Panc1 (cell line): Measurements from ENCODE around the gene DTHD1. TPM values are rescaled to one million over a fixed set of nuclear protein-coding genes. Genes with fewer than 3 reads are reported as not detected.

Source experiments
- ATAC-seq: fragments of 200-7000 bp; cut with Tn5 transposase; 2 replicates; pipeline ENCODE4 v1.9.1; 2020; ENCODE audit warnings: mild to moderate bottlenecking, moderate library complexity
- BruUV-seq: library from RNA; stranded (reverse); fragments of 400-500 nt; replicated peaks from 2 replicates; lab custom pipeline; 2021; lab: Mats Ljungman, UMichigan
- CTCF ChIA-PET: fragments of 300-600 bp; sonication (Branson Sonifier 250); formaldehyde crosslinking; loops from one replicate; lab custom pipeline; 2022; ENCODE audit warnings: antibody characterized with exemption; lab: Charles Lee
- POLR2A ChIA-PET: fragments of 300-600 bp; sonication (Branson Sonifier 250); formaldehyde crosslinking; loops from one replicate; lab custom pipeline; 2022; ENCODE audit warnings: antibody characterized with exemption; lab: Charles Lee
- DNase-seq: peaks from one replicate; pipeline ENCODE4 v3.0.0-alpha.2; 2010; ENCODE audit warnings: low read depth, low spot score
- H3K27ac ChIP-seq: 2 replicates; pipeline ENCODE4 v1.5.1; 2011; ENCODE audit warnings: mild to moderate bottlenecking, low read length, inconsistent platforms
- H3K27me3 ChIP-seq: fragments of 200-500 bp; sonication (Bioruptor generic); 2 replicates; pipeline ENCODE4 v1.6.0; 2014; ENCODE audit warnings: low read length, inconsistent platforms; ENCODE audit not compliant: control insufficient read depth, insufficient read depth
- H3K36me3 ChIP-seq: fragments of 200-500 bp; sonication (Bioruptor generic); 2 replicates; pipeline ENCODE4 v1.5.1; 2014; ENCODE audit warnings: inconsistent platforms, mild to moderate bottlenecking, low read length, moderate library complexity; ENCODE audit not compliant: control insufficient read depth, insufficient read depth
- H3K4me1 ChIP-seq: 2 replicates; pipeline ENCODE4 v1.5.1; 2011; ENCODE audit warnings: inconsistent platforms, mild to moderate bottlenecking, low read length, moderate library complexity; ENCODE audit not compliant: control insufficient read depth, insufficient read depth
- H3K4me3 ChIP-seq, 2 experiments: 2 replicates each; pipeline ENCODE4 v1.5.1; 2011 to 2012; ENCODE audit warnings: low read depth in 2 of 2, low read length in 2 of 2, mild to moderate bottlenecking in 2 of 2, inconsistent platforms in 1 of 2, moderate library complexity in 1 of 2
- H3K9me3 ChIP-seq: fragments of 200-500 bp; sonication (Bioruptor generic); 2 replicates; pipeline ENCODE4 v1.5.1; 2014; ENCODE audit warnings: low read depth, mild to moderate bottlenecking, inconsistent platforms, low read length, moderate library complexity; ENCODE audit not compliant: control insufficient read depth, insufficient read depth
- CTCF ChIP-seq: fragments of 450-650 bp; IDR thresholded peaks from 2 replicates; pipeline ENCODE4 v1.5.1; 2017; ENCODE audit warnings: mild to moderate bottlenecking
- POLR2AphosphoS5 ChIP-seq: IDR thresholded peaks from 2 replicates; pipeline ENCODE4 v1.6.1; 2012; ENCODE audit warnings: mild to moderate bottlenecking, low read depth, low read length, moderate library complexity
- REST ChIP-seq, 2 experiments: IDR thresholded peaks; 2 replicates each; pipeline ENCODE4 v1.6.1; 2011 to 2012; ENCODE audit warnings: low read depth in 2 of 2, control low read depth in 1 of 2, low read length in 1 of 2, mild to moderate bottlenecking in 1 of 2, moderate library complexity in 1 of 2; ENCODE audit not compliant: insufficient read depth in 1 of 2
- SIN3A ChIP-seq: IDR thresholded peaks from 2 replicates; pipeline ENCODE4 v1.6.1; 2012; ENCODE audit warnings: low read depth, mild to moderate bottlenecking, low read length, moderate library complexity, borderline replicate concordance; ENCODE audit not compliant: insufficient read depth
- TCF7L2 ChIP-seq: IDR thresholded peaks from 2 replicates; pipeline ENCODE4 v1.6.1; 2011; ENCODE audit warnings: mild to moderate bottlenecking, low read depth, low read length, inconsistent platforms
- in situ Hi-C: cut with HindIII; loops from 2 replicates; pipeline ENCODE4 v1.10.0; 2016; ENCODE audit warnings: low sequenced_read_pairs, low pct_unique_long_range_greater_than_20kb
- intact Hi-C: fragments of 100-400 bp; cut with micrococcal nuclease; formaldehyde crosslinking; loops from one replicate; pipeline ENCODE4 v1.10.0; 2022; ENCODE audit not compliant: unreplicated experiment
- total RNA-seq: library from RNA; stranded (reverse); gene quantifications from one replicate; pipeline ENCODE4 v1.2.1, GENCODE V29; 2021; ENCODE audit not compliant: unreplicated experiment

DTHD1 gene
- total RNA-seq, 1 experiment from 2014 or later: not detected

GRCh38 chr4:36308150-36308549 lies 26.7 kb downstream of the DTHD1 start:
- ChIA-PET POLR2A (no interaction called here), CTCF (no interaction called here)
- no peaks in the 10 kb centered on the region for H3K4me1 ChIP-seq
- intact Hi-C loops: no loop called here
- no peaks in the 10 kb centered on the region for H3K27me3 ChIP-seq
- no peak overlapping the region for H3K27ac ChIP-seq
- TF ChIP-seq REST (IDR thresholded peaks at IDR 0.05; ENCODE audit: insufficient read depth in 1 of 2, low read depth in 2 of 2, low read length in 1 of 2) (no peak), POLR2AphosphoS5 (no peak), SIN3A (no peak), CTCF (no peak), TCF7L2 (no peak)
- H3K4me3 ChIP-seq: no peak overlapping the region
- H3K36me3 ChIP-seq: no peaks in the 10 kb centered on the region
- in situ Hi-C loops: no loop called here
- no TSS peak for BruUV-seq
- no peak for DNase-seq
- no peak for ATAC-seq
- no peaks in the 10 kb centered on the region for H3K9me3 ChIP-seq

GRCh38 chr4:36310216-36310615 lies 28.8 kb downstream of the DTHD1 start:
- intact Hi-C loops: no loop called here
- no TSS peak for BruUV-seq
- in situ Hi-C loops: no loop called here
- no peak overlapping the region for H3K27ac ChIP-seq
- no peaks in the 10 kb centered on the region for H3K27me3 ChIP-seq
- TF ChIP-seq SIN3A: no peak
- TF ChIP-seq POLR2AphosphoS5: no peak
- TF ChIP-seq TCF7L2: no peak
- H3K36me3 ChIP-seq: no peaks in the 10 kb centered on the region
- H3K9me3 ChIP-seq: no peaks in the 10 kb centered on the region
- no peak for DNase-seq
- POLR2A ChIA-PET: interaction anchor here (0.6 kb wide), 1 partner anchor 20 kb away, joined by 5 read pairs; no protein-coding TSS in a partner anchor
- H3K4me3 ChIP-seq: no peak overlapping the region
- CTCF ChIA-PET: no interaction called here
- H3K4me1 ChIP-seq: no peaks in the 10 kb centered on the region
- no peak for ATAC-seq

- no peak for TF ChIP-seq POLR2AphosphoS5
- no peak for TF ChIP-seq CTCF
- no peak for TF ChIP-seq REST (IDR thresholded peaks at IDR 0.05; ENCODE audit: insufficient read depth in 1 of 2, low read depth in 2 of 2, low read length in 1 of 2)
- TF ChIP-seq TCF7L2: no peak
- no peak for TF ChIP-seq SIN3A
- CTCF ChIA-PET: no interaction called here
- Histone ChIP-seq H3K9me3 (no peaks in the 10 kb centered on the region), H3K27ac (no peak overlapping the region), H3K4me3 (no peak overlapping the region), H3K27me3 (no peaks in the 10 kb centered on the region), H3K36me3 (no peaks in the 10 kb centered on the region), H3K4me1 (no peaks in the 10 kb centered on the region)
- no TSS peak for BruUV-seq
- intact Hi-C loops: no loop called here
- in situ Hi-C loops: no loop called here
- POLR2A ChIA-PET: interaction anchor here (0.6 kb wide), 1 partner anchor 19 kb away, joined by 5 read pairs; no protein-coding TSS in a partner anchor
- no peak for DNase-seq
- no peak for ATAC-seq
Measured at GRCh38 chr4:36310793-36311192, 29.4 kb downstream of the DTHD1 start.
